Measurements from ENCODE around the gene ZNF185.

The ZNF185 gene

GRCh38 chrX:152866386-152866785, 31.5 kb upstream of the ZNF185 start:
- no peak for DNase-seq (ENCODE audit: low read depth)
- H3K4me3 ChIP-seq (ENCODE audit: low read depth, low read length), result no peak overlapping the region
- TF ChIP-seq, protein P1, sequence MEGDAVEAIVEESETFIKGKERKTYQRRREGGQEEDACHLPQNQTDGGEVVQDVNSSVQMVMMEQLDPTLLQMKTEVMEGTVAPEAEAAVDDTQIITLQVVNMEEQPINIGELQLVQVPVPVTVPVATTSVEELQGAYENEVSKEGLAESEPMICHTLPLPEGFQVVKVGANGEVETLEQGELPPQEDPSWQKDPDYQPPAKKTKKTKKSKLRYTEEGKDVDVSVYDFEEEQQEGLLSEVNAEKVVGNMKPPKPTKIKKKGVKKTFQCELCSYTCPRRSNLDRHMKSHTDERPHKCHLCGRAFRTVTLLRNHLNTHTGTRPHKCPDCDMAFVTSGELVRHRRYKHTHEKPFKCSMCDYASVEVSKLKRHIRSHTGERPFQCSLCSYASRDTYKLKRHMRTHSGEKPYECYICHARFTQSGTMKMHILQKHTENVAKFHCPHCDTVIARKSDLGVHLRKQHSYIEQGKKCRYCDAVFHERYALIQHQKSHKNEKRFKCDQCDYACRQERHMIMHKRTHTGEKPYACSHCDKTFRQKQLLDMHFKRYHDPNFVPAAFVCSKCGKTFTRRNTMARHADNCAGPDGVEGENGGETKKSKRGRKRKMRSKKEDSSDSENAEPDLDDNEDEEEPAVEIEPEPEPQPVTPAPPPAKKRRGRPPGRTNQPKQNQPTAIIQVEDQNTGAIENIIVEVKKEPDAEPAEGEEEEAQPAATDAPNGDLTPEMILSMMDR (IDR thresholded peaks at IDR 0.05; ENCODE audit: low read depth, low read length, missing control alignments), result no peak

GRCh38 chrX:152869972-152870371, 27.9 kb upstream of the ZNF185 start:
- no peak overlapping the region for H3K4me3 ChIP-seq (ENCODE audit: low read depth, low read length)
- TF ChIP-seq, protein P1 (IDR thresholded peaks at IDR 0.05; ENCODE audit: low read depth, low read length, missing control alignments), result no peak
- DNase-seq (ENCODE audit: low read depth), result no peak

DNA sequence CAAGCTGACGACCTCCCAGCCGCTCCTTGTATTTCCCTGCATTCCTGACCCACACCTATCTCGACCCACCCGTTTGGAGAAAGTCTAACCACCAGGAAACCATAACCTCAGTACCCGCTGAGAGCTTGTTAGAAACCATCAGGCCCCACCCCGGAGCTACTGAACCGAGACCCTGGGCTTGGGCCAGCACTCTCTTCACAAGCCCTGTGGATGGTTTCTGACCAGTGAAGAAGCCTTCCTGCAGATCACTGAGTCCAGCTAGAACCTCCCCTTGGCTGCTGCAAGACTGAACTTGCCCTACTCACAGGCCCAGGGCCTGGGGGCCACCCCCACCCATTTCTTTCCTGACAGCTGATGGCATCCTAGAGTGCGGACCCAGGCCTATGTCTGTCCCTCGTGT, 26.6 kb upstream of the ZNF185 start:
- DNase-seq (ENCODE audit: low read depth), result no peak
- H3K4me3 ChIP-seq (ENCODE audit: low read depth, low read length), result no peak overlapping the region
- TF ChIP-seq, protein P1 (IDR thresholded peaks at IDR 0.05; ENCODE audit: low read depth, low read length, missing control alignments), result no peak

DNA sequence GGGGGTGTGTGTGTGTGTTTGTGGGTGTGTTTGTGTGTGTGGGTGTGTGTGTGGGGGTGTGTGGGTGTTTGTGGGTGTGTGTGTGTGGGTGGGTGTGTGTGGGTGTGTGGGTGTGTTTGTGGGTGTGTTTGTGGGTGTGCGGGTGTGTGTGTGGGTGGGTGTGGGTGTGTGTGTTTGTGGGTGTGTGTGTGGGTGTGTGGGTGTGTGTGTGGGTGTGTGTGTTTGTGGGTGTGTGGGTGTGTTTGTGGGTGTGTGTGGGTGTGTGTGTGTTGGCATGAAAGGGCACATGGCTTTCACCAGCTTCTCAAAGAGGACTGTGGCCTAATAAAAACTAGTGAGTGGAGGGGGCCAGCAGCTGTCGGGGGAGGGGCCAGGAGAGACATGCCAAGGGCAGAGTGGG, 25.3 kb upstream of the ZNF185 start:
- no peak overlapping the region for H3K4me3 ChIP-seq (ENCODE audit: low read depth, low read length)
- DNase-seq (ENCODE audit: low read depth), result no peak
- TF ChIP-seq, protein P1 (IDR thresholded peaks at IDR 0.05; ENCODE audit: low read depth, low read length, missing control alignments), result no peak

DNA sequence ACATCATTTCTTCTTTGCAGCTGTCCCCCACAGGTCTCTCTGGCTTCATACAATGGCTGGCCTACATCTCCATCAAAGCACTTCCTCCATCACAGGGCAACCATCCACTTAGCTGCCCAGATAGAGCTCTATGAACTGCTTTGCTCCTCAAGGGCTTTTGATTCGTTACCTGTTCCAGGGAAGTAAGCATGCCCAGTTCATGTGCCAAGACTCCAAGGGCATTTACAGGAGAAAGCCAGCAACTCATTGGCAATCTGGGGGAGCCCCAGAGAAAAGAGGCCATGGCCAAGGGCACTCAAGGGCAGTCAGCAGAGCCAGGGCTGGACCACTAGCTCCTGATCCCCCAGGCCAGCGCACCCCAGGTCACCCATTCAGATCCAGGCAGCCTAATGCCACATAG, 24.5 kb upstream of the ZNF185 start:
- no peak for DNase-seq (ENCODE audit: low read depth)
- no peak overlapping the region for H3K4me3 ChIP-seq (ENCODE audit: low read depth, low read length)

DNA sequence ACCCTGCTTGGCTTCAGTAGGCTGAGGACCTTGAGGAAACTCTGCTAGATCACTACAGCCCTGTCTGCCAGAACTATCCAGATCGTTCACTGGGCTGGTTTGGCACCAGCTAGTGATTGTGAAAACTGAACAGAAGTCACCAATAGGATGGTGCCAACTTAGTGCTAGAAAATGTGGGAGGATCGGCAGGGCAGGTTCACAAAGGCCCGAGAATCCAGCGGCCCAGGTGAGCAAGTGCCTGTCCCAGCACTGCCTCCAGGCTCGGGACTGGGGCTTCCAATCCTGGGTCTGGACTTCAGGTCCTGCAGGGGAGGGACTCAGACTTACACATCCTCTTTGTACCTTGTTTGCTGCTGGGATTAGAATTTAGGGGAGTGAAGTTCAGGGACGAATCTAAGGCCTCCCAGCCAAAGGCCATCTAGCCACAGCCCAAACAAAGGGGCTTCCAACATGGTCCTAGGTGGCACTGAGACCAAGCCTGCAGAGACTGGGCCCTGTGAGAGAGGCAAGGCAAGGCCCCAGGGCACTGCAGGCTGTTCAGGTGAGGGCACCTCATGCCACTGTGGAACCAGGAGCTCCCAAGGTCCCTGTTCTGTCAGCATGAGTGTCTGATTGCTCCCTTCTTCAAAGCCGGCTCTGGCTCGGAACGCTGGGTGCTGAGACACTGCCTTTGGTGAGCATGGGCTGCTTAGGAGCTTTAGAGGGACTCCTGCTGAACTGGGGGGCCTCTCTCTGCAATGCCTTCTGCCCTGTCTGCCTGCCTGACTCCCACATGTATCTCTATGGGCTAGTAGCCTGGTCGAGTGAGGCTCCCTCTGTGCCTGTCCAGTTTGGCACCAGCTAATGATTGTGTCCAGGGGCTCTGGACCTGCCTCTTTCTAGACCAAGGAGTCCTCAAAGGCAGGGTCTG, 20.7 kb upstream of the ZNF185 start:
- DNase-seq (ENCODE audit: low read depth), result no peak
- TF ChIP-seq, protein P1 (IDR thresholded peaks at IDR 0.05; ENCODE audit: low read depth, low read length, missing control alignments), result no peak
- H3K4me3 ChIP-seq (ENCODE audit: low read depth, low read length), result no peak overlapping the region

More for the DNA sequence above, 24.5 kb upstream of the ZNF185 start:
- TF ChIP-seq, protein P1 (IDR thresholded peaks at IDR 0.05; ENCODE audit: low read depth, low read length, missing control alignments), result no peak

Measured in GM12864 (cell line).